Measurements from ENCODE around the gene RC3H2.

The RC3H2 gene

DNA sequence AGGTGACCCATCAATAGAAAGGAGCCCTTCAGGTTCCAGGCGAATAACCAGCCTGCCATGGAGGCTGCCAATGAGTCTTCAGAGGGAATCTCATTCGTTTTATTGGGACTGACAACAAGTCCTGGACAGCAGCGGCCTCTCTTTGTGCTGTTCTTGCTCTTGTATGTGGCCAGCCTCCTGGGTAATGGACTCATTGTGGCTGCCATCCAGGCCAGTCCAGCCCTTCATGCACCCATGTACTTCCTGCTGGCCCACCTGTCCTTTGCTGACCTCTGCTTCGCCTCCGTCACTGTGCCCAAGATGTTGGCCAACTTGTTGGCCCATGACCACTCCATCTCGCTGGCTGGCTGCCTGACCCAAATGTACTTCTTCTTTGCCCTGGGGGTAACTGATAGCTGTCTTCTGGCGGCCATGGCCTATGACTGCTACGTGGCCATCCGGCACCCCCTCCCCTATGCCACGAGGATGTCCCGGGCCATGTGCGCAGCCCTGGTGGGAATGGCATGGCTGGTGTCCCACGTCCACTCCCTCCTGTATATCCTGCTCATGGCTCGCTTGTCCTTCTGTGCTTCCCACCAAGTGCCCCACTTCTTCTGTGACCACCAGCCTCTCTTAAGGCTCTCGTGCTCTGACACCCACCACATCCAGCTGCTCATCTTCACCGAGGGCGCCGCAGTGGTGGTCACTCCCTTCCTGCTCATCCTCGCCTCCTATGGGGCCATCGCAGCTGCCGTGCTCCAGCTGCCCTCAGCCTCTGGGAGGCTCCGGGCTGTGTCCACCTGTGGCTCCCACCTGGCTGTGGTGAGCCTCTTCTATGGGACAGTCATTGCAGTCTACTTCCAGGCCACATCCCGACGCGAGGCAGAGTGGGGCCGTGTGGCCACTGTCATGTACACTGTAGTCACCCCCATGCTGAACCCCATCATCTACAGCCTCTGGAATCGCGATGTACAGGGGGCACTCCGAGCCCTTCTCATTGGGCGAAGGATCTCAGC is 104.8 kb downstream of the RC3H2 start, which contains the start of gene OR1K1:
Gene OR1K1, plus strand, starts transcription at position 58 of the 995 bp plus-strand sequence. Its CDS starts 0 bp downstream, at position 58.
- DNase-seq = no peak

- DNase-seq = no peak
Measured at GRCh38 chr9:122797316-122798063, 107.7 kb downstream of the RC3H2 start.

Measured in GDM1 (cell line).